Stimulated activated CD8-positive, alpha-beta memory T cell treated with anti-CD3 and anti-CD28 coated beads, Interleukin-7, amount 100 ng/mL, for 4 hours (primary cell): ENCODE measurements around the gene TDP2.
"Not testable (repeated sequence)": the region's sequence is repeated elsewhere in the genome, so short reads cannot be mapped to it uniquely, and the experiment has no call there.

Experiments used
- DNase-seq, 2 donors: peaks; one replicate each; pipeline ENCODE4 v3.0.0-alpha.2; 2020; ENCODE audit warnings: low read depth in 2 of 2

TDP2 gene

DNA sequence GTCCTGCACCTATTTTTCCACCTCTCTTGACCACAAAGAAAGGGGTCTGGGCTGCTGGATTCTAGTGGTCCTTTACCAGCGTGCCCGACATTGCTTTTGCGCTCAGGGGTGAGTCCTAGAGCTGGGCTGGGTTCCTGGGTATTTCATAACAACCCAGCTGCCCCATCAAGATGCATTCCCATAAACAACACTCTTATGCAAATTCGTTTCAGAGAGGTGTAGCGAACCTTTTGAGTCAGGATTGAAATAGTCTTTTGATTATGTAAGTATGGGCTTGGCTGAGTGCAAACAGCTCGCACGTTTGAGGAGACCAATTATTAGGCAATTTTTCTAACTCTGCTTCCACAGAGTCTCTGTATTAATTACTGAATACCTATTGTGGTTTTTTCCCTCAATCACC, 13.9 kb upstream of the TDP2 start:
- DNase-seq, result no peak

DNA sequence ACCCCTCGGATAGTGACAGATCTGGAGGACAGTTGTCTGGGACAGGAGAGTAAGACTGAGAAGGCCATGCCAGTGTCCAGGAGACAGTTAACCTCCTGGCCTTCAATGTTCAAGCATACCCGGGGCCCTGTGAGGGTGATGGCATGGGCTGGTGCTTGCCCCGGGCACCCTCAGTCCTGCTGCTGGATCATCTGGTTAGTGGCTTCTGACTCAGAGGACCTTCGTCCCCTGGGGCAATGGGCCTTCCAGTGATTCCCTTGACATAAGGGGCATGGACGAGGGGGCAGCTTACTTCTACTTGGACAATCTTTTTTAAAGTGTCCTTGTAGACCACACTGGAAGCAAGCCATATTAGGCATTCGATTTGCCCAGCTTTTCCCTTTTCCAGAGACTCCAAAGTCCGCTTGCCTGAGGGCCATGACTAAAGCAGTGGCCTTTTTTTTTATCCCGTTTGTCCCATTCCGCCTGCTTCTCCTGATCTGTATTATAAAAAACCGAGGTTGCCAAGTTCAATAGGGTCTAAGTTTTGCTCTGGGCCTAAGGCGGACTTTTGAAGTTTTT, 12.2 kb upstream of the TDP2 start:
- not testable (repeated sequence) for DNase-seq

DNA sequence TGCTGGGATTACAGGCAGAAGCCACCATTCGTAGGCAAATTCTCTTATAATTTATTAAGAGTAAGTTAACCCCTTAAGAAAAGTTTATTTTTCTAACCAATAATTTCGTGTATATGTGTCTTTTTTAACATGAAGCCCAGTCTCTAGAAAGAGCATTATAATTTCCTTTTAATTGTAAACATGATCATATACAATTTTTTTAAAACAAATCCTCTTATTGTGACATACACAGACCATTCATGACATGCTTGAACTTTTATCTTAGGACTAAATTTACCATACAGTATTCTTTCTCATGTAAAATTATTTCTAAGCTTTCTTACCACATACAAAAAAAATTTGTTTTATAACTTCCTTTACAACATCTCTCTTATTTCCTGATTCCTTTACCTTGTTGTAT, 6.9 kb upstream of the TDP2 start:
- no peak for DNase-seq

DNA sequence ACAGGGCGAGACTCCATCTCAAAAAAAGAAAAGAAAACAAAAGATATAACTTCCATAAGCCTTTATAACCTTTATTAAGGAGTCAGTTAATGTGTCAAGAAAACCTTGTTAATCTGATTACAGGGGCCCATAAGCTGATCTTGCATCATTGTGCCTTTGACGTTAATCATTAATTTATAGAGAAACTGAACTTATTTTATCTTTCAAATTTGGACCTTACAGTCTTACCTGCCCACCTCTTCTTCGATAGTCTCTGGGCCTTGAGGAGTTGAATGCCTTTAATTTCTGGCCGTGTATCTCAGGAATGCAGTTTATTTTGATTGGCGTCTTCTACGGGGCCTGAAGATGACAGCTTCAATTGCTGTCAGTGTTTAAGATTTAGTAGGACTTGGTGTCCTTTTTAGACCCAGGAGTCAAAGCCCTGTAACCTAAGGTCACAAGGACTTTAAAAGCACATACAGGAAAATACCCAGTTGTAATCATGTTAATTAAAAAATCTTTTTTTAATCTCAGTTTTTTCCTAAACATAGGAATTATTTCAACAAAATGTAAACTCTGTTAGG, 6.0 kb upstream of the TDP2 start:
- DNase-seq, result no peak

DNA sequence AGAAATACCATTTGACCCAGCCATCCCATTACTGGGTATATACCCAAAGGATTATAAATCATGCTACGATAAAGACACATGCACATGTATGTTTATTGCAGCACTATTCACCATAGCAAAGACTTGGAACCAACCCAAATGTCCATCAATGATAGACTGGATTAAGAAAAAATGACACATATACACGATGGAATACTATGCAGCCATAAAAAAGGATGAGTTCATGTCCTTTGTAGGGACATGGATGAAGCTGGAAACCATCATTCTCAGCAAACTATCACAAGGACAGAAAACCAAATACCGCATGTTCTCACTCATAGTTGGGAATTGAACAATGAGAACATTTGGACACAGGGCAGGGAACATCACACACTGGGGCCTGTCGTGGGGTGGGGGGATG, 4.4 kb upstream of the TDP2 start:
- DNase-seq, result not testable (repeated sequence)

DNA sequence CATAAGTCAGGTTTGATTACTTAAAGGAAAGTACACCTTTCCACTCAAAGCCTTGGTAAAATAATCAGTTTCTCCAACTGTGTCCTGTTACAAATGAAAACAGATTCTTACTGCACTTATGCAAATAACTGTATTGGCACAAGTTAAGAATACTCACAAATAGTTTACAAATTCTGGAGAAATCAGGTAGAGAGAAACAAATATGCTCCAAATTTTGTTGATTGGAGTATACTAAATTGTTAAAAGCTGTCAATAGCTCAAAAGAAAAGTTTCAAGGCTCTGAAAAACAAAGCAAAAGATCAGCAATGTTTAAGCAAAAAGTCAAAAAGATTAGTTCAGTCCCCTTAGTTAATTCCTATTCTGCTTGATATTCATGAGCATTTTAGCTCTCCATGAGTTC, 3.8 kb upstream of the TDP2 start:
- not testable (repeated sequence) for DNase-seq

DNA sequence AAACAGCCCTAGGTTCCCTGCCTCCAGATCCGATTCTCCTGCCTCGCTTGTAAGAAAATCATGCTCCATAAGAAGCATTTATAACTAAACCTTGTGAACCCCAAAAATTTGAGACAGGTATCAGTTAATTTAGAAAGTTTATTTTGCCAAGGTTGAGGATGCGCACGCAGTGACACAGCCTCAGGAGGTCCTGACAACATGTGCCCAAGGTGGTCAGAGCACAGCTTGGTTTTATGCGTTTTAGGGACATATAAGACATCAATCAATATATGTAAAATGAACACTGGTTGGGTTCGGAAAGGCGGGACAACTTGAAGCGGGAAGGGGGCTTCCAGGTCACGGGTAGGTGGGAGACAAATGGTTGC, 2.3 kb upstream of the TDP2 start:
- DNase-seq, result no peak

- not testable (repeated sequence) for DNase-seq
Observed at GRCh38 chr6:24668066-24668996, 1.6 kb upstream of the TDP2 start.

GRCh38 chr6:24667378-24667803, 692 bp upstream of the TDP2 start:
- no peak for DNase-seq

- peak in 1 of 2 donors; percentile 30 for DNase-seq
Observed at GRCh38 chr6:24666097-24666640, 530 bp downstream of the TDP2 start.

- DNase-seq, result no peak
Observed at GRCh38 chr6:24664046-24664987, 2.4 kb downstream of the TDP2 start.

DNA sequence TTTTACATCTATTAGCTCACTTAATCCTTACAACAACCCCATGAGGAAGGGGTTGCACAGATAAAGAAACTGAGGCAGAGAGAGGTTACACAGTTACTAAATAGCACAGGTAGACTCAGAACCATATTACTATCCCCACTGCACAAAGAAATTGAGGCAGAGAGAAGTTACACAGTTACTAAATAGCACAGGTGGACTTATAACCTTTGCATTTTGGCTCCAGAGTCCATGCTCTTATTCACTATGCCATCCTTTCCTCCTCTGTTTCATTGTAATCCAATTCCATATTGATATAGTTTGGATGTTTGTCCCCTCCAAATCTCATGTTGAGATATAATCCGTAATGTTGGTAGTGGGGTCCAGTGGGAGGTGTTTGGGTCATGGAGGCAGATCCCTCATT, 3.5 kb downstream of the TDP2 start:
- DNase-seq, result no peak

GRCh38 chr6:24662236-24662635, 4.5 kb downstream of the TDP2 start:
- DNase-seq, result no peak

DNA sequence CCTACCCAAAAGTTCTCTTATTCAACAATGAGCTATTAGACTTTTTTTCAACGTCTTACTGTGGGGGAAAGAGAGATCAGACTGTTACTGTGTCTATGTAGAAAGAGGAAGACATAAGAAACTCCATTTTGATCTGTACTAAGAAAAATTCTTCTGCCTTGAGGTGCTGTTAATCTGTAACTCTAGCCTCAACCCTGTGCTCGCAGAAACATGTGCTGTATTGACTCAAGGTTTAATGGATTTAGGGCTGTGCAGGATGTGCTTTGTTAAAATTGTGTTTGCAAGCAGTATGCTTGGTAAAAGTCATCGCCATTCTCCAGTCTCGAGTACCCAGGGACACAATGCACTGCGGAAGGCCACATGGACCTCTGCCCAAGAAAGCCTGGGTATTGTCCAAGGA, 4.9 kb downstream of the TDP2 start:
- not testable (repeated sequence) for DNase-seq

- no peak for DNase-seq
Observed at GRCh38 chr6:24660105-24660504, 6.6 kb downstream of the TDP2 start.

- DNase-seq, result no peak
Observed at GRCh38 chr6:24659561-24659960, 7.1 kb downstream of the TDP2 start.

- DNase-seq, result no peak
Observed at GRCh38 chr6:24658573-24659560, 7.8 kb downstream of the TDP2 start.

- DNase-seq, result no peak
Observed at GRCh38 chr6:24655215-24655614, 11.5 kb downstream of the TDP2 start.

GRCh38 chr6:24650365-24650764, 16.3 kb downstream of the TDP2 start:
- DNase-seq, result no peak

DNA sequence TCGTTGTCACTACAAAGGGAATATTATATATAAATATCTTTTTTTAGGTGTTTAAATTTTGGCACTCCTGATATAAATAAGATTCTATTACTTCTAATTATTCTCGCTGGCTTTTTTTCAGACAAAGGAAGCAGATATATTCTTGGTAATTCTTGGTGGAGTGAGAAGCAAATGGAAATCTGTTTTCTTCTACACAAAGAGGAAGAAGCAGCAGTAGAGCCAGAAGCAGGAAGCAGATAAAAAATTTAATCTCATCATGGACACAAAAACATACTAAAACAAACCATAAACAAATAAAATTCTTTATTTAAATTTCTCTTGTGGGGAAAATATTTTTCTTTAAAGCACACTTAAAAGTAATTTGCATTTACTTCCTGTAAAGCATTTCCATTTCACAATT, 17.0 kb downstream of the TDP2 start:
- DNase-seq, result no peak
